HFF-Myc (cell line): Measurements from ENCODE around the gene POU6F2.

Experiments used
- DNase-seq: peaks from one replicate; pipeline ENCODE4 v3.0.0-alpha.2; 2011; ENCODE audit warnings: low read depth; ENCODE audit errors: extremely low read depth
- H3K4me3 ChIP-seq: replicated peaks from 2 replicates; pipeline ENCODE4 v1.5.1; 2011; ENCODE audit warnings: low read depth, mild to moderate bottlenecking, control low read depth, low read length
- CTCF ChIP-seq: IDR thresholded peaks from 2 replicates; pipeline ENCODE4 v1.5.1; 2012; ENCODE audit warnings: mild to moderate bottlenecking, low read depth, low read length, control low read depth; ENCODE audit errors: missing control alignments

POU6F2 gene

DNA sequence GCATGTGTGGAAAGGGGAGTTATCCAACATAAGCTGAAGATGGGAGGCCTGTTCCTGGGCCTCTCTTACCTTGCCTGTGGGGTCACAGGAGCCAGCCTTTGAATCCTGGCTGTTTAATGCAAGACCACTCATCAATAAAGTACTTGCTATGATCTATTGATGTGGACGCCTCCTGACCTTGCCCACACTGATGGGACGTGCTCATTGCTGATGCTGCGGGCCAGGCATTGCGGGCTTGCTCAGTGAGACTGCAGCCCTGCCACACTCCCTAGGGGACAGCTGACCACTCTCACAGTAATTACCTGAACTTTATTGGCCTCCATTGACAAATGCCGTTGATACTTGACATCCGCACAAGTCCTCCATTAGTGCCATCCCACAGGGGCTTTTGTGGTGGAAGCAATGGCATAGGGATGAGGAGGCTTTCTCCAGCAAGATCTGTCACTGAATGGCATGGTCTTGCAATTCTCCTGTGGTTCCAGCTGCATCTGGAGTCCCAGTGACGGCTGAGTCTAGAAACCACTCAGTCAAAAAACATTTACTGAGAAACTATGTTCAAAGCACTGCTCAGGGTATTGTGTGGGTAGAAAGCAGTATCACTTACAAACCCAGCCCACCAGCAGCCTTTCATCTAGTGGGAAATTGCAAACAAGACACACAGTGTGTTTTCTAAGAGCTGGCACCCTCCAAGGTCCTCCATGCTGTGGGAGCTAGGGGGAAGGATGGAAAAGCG lies 453.4 kb downstream of the POU6F2 start:
- DNase-seq, result no peak
- TF ChIP-seq CTCF, result no peak

DNA sequence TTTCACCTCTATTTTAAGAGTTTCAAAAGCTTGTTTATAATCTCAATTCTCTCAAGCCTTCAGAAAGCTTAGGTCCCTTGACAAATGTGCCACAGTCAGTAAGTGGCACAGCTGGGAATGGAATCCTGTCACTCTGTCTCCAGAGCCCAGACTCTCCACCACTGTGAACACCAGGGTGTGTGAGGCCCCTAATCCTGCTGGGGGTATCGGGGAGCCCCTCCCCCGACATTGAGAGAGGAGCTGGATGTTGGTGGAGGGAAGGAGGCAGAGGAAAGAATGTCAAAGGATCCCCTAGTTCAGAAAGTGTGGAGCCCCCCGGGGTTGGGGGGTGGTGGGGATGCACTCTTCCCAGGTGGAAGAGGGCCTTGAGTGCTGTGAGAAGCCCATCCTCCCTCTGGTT lies 454.7 kb downstream of the POU6F2 start:
- no peak overlapping the region for H3K4me3 ChIP-seq
- no peak for TF ChIP-seq CTCF
- no peak for DNase-seq

More for the DNA sequence above, 453.4 kb downstream of the POU6F2 start:
- no peak overlapping the region for H3K4me3 ChIP-seq

GRCh38 chr7:39432807-39433416 lies 455.2 kb downstream of the POU6F2 start:
- H3K4me3 ChIP-seq, result no peak overlapping the region

GRCh38 chr7:39433550-39433949 lies 455.8 kb downstream of the POU6F2 start:
- H3K4me3 ChIP-seq, result no peak overlapping the region
- TF ChIP-seq CTCF, result no peak
- no peak for DNase-seq

More at GRCh38 chr7:39432807-39433416, 455.2 kb downstream of the POU6F2 start:
- DNase-seq, result no peak
- TF ChIP-seq CTCF, result no peak

GRCh38 chr7:39434012-39434411 lies 456.3 kb downstream of the POU6F2 start:
- no peak for TF ChIP-seq CTCF
- H3K4me3 ChIP-seq, result no peak overlapping the region
- no peak for DNase-seq

GRCh38 chr7:39446546-39446945 lies 468.8 kb downstream of the POU6F2 start:
- DNase-seq, result no peak
- TF ChIP-seq CTCF, result no peak
- H3K4me3 ChIP-seq, result no peak overlapping the region
